AG08396 (cell line): Measurements from ENCODE around the gene CBLC.

Source experiments
- DNase-seq: peaks from one replicate; pipeline ENCODE4 v3.0.0; 2012; ENCODE audit warnings: low spot score, mixed read lengths

CBLC gene

GRCh38 chr19:44799627-44800346 lies 22.1 kb downstream of the CBLC start:
- DNase-seq: no peak

DNA sequence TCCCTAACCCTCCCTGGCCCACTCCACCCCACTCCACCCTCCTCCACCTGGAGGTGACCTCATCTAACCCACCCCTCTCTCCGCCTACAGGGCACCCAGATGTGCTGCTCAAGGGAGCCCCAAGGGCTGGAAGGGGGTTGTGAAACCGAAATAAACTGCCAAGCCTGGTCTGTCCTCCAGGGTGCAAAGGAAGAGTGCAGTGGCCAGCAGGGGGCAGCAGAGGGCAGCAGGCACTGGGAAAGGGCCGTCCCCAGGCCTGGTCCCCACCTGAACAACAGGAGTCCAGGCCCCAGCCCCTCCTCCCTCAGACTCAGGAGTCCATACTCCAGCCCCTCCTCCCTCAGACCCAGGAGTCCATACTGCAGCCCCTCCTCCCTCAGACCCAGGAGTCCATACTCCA lies 22.8 kb downstream of the CBLC start:
- DNase-seq: peak; percentile 90

GRCh38 chr19:44803442-44804428 lies 26.0 kb downstream of the CBLC start:
- DNase-seq: no peak

DNA sequence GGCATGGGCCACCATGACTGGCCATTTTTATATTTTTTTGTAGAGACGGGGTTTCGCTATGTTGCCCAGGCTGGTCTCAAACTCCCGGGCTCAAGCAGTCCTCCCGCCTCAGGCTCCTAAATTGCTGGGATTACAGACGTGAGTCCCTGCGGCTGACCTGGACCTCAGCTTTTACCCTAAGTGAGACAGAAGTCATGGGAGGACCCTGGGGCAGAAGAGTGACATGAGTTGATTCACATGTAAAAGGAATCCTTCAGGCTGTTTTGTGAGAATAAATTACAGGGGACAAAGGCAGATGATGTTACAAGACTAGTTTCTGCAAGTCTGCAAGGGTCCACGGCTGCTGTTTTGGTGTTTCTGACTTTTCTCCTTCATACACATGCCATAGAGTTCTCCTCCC lies 28.6 kb downstream of the CBLC start:
- no peak for DNase-seq

GRCh38 chr19:44807162-44807561 lies 29.5 kb downstream of the CBLC start:
- peak; percentile 8 for DNase-seq

GRCh38 chr19:44807652-44808462 lies 30.2 kb downstream of the CBLC start:
- peak; percentile 61 for DNase-seq

DNA sequence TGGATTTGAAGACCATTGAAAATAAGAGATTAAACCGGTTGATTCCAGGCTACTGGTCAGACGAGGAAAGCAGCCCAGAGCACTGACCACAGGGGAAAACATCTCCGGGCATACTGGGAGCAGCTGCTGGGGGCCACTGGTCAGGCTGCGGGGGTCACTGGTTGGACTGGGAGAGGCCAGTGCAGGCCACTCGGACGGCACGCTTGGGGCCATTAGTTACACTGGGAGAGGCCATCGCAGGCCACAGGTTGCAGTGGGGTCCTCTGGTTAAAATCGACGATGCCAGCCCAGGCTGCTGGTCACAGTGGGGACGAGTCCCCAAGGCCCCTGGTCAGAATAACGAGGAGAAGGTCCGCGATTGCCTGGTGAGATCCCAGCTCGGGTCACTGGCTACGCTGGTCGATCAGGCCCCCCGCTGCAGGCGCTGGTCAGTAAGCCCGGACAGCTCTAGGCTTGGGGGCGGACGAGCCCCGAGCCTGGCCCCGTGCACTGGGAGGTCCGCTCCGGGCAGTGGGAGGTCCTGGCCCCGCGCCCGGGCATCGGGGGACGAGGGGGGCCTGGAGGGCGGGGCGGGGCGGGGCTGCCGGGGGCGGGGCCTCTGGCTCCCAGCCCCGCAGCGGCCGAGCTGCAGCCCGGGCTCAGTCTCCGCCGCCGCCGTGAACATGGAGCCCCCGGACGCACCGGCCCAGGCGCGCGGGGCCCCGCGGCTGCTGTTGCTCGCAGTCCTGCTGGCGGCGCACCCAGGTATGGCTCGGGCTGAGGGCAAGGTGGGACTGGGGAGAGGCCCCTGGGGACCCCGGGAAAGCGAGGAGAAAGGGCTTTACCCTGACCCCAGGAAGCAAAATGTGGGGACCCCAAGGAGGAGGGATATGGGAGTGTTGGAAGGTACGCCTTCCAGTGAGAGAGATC lies 31.0 kb downstream of the CBLC start, which contains the start of gene BCAM:
BCAM (plus strand) TSS at position 641 of the 909 bp plus-strand sequence; CDS start at position 663, 22 bp downstream.
- DNase-seq: peak; percentile 98

GRCh38 chr19:44809577-44810233 lies 32.0 kb downstream of the CBLC start:
- DNase-seq: no peak

- DNase-seq: no peak
Measured at GRCh38 chr19:44810234-44811121, 32.8 kb downstream of the CBLC start.

DNA sequence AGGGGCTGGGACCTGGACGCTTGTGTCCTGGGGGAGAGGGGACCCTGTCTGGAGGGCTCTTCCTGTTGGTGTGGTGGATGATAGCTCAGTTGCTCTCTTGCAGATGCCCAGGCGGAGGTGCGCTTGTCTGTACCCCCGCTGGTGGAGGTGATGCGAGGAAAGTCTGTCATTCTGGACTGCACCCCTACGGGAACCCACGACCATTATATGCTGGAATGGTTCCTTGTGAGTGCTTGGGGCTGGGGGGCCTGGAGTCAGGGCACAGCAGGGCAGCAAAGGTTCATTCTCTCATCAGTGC lies 33.4 kb downstream of the CBLC start:
- no peak for DNase-seq

DNA sequence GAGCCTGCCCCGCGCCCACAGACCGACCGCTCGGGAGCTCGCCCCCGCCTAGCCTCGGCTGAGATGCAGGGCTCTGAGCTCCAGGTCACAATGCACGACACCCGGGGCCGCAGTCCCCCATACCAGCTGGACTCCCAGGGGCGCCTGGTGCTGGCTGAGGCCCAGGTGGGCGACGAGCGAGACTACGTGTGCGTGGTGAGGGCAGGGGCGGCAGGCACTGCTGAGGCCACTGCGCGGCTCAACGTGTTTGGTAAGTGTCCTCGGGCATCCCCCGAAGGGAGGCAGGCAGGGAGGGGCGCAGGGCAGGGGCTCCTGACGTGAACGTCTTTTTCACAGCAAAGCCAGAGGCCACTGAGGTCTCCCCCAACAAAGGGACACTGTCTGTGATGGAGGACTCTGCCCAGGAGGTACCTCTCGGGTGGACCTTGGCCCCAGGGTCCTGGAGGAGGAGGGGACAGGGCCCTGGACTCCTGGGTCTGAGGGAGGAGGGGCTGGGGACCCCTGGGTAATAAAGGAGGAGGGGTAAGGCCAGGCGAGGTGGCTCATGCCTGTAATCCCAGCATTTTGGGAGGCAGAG lies 34.5 kb downstream of the CBLC start:
- no peak for DNase-seq

- DNase-seq: no peak
Measured at GRCh38 chr19:44813070-44813840, 35.6 kb downstream of the CBLC start.

GRCh38 chr19:44813841-44814470 lies 36.3 kb downstream of the CBLC start:
- no peak for DNase-seq

GRCh38 chr19:44814517-44814916 lies 36.8 kb downstream of the CBLC start:
- DNase-seq: no peak

DNA sequence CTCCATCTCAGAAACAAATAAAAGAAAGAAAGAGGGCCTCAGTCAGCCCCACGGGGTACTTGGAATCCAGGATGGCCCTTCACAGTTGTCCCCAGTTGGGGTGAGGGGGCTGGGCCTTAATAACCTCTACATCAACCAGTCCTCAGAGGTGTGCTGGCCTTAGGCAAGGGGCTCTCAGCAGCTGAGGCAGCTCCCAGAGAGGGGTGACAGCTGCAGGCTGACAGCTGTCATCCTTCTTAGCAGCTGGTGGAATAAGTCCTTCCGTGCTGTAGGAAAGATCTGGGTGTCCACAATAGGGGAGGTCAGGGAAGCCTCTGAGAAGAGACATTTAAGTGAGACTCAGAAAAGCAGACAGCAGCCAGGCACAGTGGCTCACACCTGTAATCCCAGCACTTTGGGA lies 38.6 kb downstream of the CBLC start:
- no peak for DNase-seq

GRCh38 chr19:44817725-44818465 lies 40.2 kb downstream of the CBLC start:
- no peak for DNase-seq

DNA sequence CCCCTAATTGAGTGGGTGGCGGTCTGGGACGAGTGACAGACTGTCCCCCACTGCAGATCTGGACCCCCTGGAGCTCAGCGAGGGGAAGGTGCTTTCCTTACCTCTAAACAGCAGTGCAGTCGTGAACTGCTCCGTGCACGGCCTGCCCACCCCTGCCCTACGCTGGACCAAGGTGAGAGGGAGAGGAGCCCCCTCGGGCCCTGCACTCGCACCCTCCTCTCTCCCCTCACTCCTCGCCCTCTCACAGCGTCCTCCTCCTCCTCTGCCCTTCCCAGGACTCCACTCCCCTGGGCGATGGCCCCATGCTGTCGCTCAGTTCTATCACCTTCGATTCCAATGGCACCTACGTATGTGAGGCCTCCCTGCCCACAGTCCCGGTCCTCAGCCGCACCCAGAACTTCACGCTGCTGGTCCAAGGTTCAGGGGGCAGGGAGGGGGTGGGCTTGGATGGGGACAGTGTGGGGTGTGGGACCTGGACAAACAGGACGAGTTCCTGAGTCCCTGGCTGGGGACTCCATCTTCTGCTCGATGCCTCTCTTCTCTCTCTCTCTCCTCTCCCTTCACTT lies 40.9 kb downstream of the CBLC start:
- no peak for DNase-seq
